Adrenal gland (tissue), 12 donors: ENCODE data around the gene CHID1. TPM values are rescaled to one million over a fixed set of nuclear protein-coding genes. Genes with fewer than 3 reads are reported as not detected.

Source experiments
- DNase-seq, 7 donors: peaks; one replicate each; pipeline ENCODE4 v3.0.0-alpha.2; 2019 to 2020
- H3K27ac ChIP-seq, 5 donors: fragments of 200-600 bp; sonication (generic) in 4 of 5; 1 replicate in 3 of 5; 2 replicates in 2 of 5; pipeline versions ENCODE4 v1.5.1 to v1.8.0; 2016 to 2020; ENCODE audit warnings: mild to moderate bottlenecking in 1 of 5
- H3K27me3 ChIP-seq: fragments of 200-600 bp; 2 replicates; pipeline ENCODE4 v1.8.0; 2021
- H3K36me3 ChIP-seq, 2 donors: fragments of 200-600 bp; replicated peaks in 1 of 2; 1 replicate in 1 of 2; 2 replicates in 1 of 2; pipeline versions ENCODE4 v1.5.1 to v1.8.0; 2018 to 2022
- H3K4me1 ChIP-seq, 2 donors: fragments of 200-600 bp; replicated peaks in 1 of 2; 1 replicate in 1 of 2; 2 replicates in 1 of 2; pipeline versions ENCODE4 v1.5.1 to v1.8.0; 2018 to 2021
- H3K4me3 ChIP-seq, 4 donors: fragments of 200-600 bp; sonication (generic) in 3 of 4; one replicate each; pipeline ENCODE4 v1.5.1; 2016 to 2018
- H3K9me3 ChIP-seq, 3 donors: fragments of 200-600 bp; sonication (generic) in 1 of 3; replicated peaks in 1 of 3; 1 replicate in 2 of 3; 2 replicates in 1 of 3; pipeline versions ENCODE4 v1.5.1 to v1.8.0; 2016 to 2021
- CTCF ChIP-seq, 6 experiments: fragments of 450-650 bp in 4 of 6; fragments of 200-600 bp in 2 of 6; sonication (generic) in 1 of 6; IDR thresholded peaks; 1 replicate in 5 of 6; 2 replicates in 1 of 6; pipeline versions ENCODE4 v1.5.1 to v1.8.0; 2016 to 2021; ENCODE audit warnings: antibody characterized with exemption in 6 of 6, mild to moderate bottlenecking in 2 of 6, moderate library complexity in 1 of 6
- POLR2A ChIP-seq, 2 donors: fragments of 450-650 bp; IDR thresholded peaks; one replicate each; pipeline ENCODE4 v1.6.1; 2017; ENCODE audit warnings: antibody characterized with exemption in 2 of 2, mild to moderate bottlenecking in 2 of 2, moderate library complexity in 1 of 2
- WGBS, 4 donors: extraction: QIAGEN DNeasy Blood & Tissue Kit in 2 of 4; methylation state at CpG; one replicate each; pipeline versions ENCODE4 v1.1.5 to v1.1.7; 2013 to 2017; 5-methylcytosine and 5-hydroxymethylcytosine counted together
- intact Hi-C, 2 donors: fragments of 100-400 bp; cut with DNase I; formaldehyde crosslinking; loops; one replicate each; pipeline versions ENCODE4 v1.14.1 to v1.15.0; 2022 to 2023
- polyA plus RNA-seq, 3 donors: library from polyadenylated mRNA; stranded (reverse); fragments of 200-250 nt in 2 of 3; fragments of 350-450 nt in 1 of 3; fragmentation: Illumina TruSeq in 1 of 3; extraction: RNeasy Lipid Tissue Mini Kit (QIAGEN cat#74804) in 1 of 3; gene quantifications; one replicate each; pipeline ENCODE4 v1.2.3, GENCODE V29; 2013 to 2014
- total RNA-seq, 9 donors: library from RNA; depleted of rRNA in 4 of 9; stranded (reverse); fragments of >200 nt in 4 of 9; fragments of 120-200 nt in 1 of 9; fragmentation: NEBNext Ultra II Directional in 1 of 9; extraction: Animal tissue kit (Norgen Biotek cat#: 25700) in 1 of 9; gene quantifications; one replicate each; pipeline versions ENCODE4 v1.1.0 to v1.2.4, GENCODE V29; 2013 to 2023
- donor health status: healthy with polysubstance abuse.
- donor health status: Bipolar disorder and iron deficiency.
- donor health status: DM: yes; HTN: yes; CAD: no.
- donor health status: DM: no; HTN: no; CAD: no.
- donor health status: DM: no; HTN: no; CAD: no.
- donor health status: DM: yes; HTN: yes; CAD: no.

CHID1 gene
- total and polyA plus RNA-seq, 12 donors = 39.2 to 220 (median 96.6) TPM

- WGBS, 4 donors = 85 to 99% (median 91%) methylated on average over 9 to 14 of the region's 14 CpGs
- no peaks in the 10 kb centered on the region for H3K36me3 ChIP-seq
- no peak overlapping the region for H3K27ac ChIP-seq
Measured at GRCh38 chr11:880447-880846, 30.2 kb downstream of the CHID1 start.

GRCh38 chr11:877565-877964, 33.0 kb downstream of the CHID1 start:
- intact Hi-C loops = no loop called here
- Histone ChIP-seq H3K36me3 (no peaks in the 10 kb centered on the region), H3K27ac (no peak overlapping the region), H3K9me3 (no peaks in the 10 kb centered on the region), H3K4me3 (no peak overlapping the region), H3K4me1 (peaks cover 7 to 8% of the 10 kb centered on the region in 2 donors), H3K27me3 (no peaks in the 10 kb centered on the region)
- DNase-seq = no peak
- TF ChIP-seq CTCF (IDR thresholded peaks at IDR 0.05) (no peak), POLR2A (IDR thresholded peaks at IDR 0.05) (no peak)
- WGBS, 4 donors = 95 to 99% (median 95%) methylated on average over 11 of the region's 11 CpGs

More at GRCh38 chr11:880447-880846, 30.2 kb downstream of the CHID1 start:
- Histone ChIP-seq H3K4me1 (peaks cover 7 to 8% of the 10 kb centered on the region in 2 donors), H3K9me3 (no peaks in the 10 kb centered on the region), H3K4me3 (no peak overlapping the region), H3K27me3 (no peaks in the 10 kb centered on the region)
- no peak for DNase-seq
- intact Hi-C loops = no loop called here
- no peak for TF ChIP-seq POLR2A (IDR thresholded peaks at IDR 0.05)
- no peak for TF ChIP-seq CTCF (IDR thresholded peaks at IDR 0.05)

- 0 to 63% (median 42%) methylated on average over 2 to 12 of the region's 12 CpGs for WGBS, 4 donors
- TF ChIP-seq CTCF (IDR thresholded peaks at IDR 0.05) (no peak), POLR2A (IDR thresholded peaks at IDR 0.05) (no peak)
- H3K9me3 ChIP-seq = no peaks in the 10 kb centered on the region
- peaks cover 7 to 8% of the 10 kb centered on the region in 2 donors for H3K4me1 ChIP-seq
- no peaks in the 10 kb centered on the region for H3K36me3 ChIP-seq
- DNase-seq = peak; percentile 76 to 95 (median 88)
- no peak overlapping the region for H3K4me3 ChIP-seq
- no peaks in the 10 kb centered on the region for H3K27me3 ChIP-seq
- H3K27ac ChIP-seq = peak overlapping the region in 1 of 5 donors; percentile 20
- intact Hi-C loops = no loop called here
Measured at GRCh38 chr11:876545-876944, 34.1 kb downstream of the CHID1 start.

- Histone ChIP-seq H3K36me3 (no peaks in the 10 kb centered on the region), H3K9me3 (no peaks in the 10 kb centered on the region), H3K27me3 (no peaks in the 10 kb centered on the region), H3K4me3 (no peak overlapping the region), H3K27ac (no peak overlapping the region), H3K4me1 (peaks cover 7 to 8% of the 10 kb centered on the region in 2 donors)
- 86 to 92% (median 91%) methylated on average over 19 to 21 of the region's 21 CpGs for WGBS, 4 donors
- intact Hi-C loops = no loop called here
- no peak for DNase-seq
- TF ChIP-seq POLR2A (IDR thresholded peaks at IDR 0.05) (no peak), CTCF (IDR thresholded peaks at IDR 0.05) (no peak)
Measured at GRCh38 chr11:875769-876301, 34.8 kb downstream of the CHID1 start.
